Hepatocyte (in vitro differentiated cells): Measurements from ENCODE around the gene SPON1. TPM values are rescaled to one million over a fixed set of nuclear protein-coding genes. Genes with fewer than 3 reads are reported as not detected.

Experiments used
- DNase-seq: peaks from one replicate; pipeline ENCODE4 v3.0.0-alpha.2; 2016; ENCODE audit warnings: low spot score
- H2AFZ ChIP-seq: fragments of 200-600 bp; sonication (generic); 2 replicates; pipeline ENCODE4 v1.6.0; 2016; ENCODE audit warnings: antibody characterized with exemption, mild to moderate bottlenecking
- H3K27ac ChIP-seq: fragments of 200-600 bp; sonication (generic); 2 replicates; pipeline ENCODE4 v1.5.1; 2016; ENCODE audit warnings: mild to moderate bottlenecking
- H3K27me3 ChIP-seq: fragments of 200-600 bp; sonication (generic); 2 replicates; pipeline ENCODE4 v1.6.1; 2016
- H3K36me3 ChIP-seq: fragments of 200-600 bp; sonication (generic); replicated peaks from 2 replicates; pipeline ENCODE4 v1.5.1; 2016; ENCODE audit warnings: low read depth; ENCODE audit not compliant: insufficient read depth
- H3K4me1 ChIP-seq: fragments of 200-600 bp; sonication (generic); 2 replicates; pipeline ENCODE4 v1.5.1; 2016; ENCODE audit warnings: mild to moderate bottlenecking, moderate library complexity; ENCODE audit not compliant: insufficient read depth
- H3K4me2 ChIP-seq: fragments of 200-600 bp; sonication (generic); 2 replicates; pipeline ENCODE4 v1.6.0; 2016
- H3K4me3 ChIP-seq: fragments of 200-600 bp; sonication (generic); 2 replicates; pipeline ENCODE4 v1.5.1; 2016; ENCODE audit warnings: mild to moderate bottlenecking
- H3K79me2 ChIP-seq: fragments of 200-600 bp; sonication (generic); 2 replicates; pipeline ENCODE4 v1.6.0; 2017; ENCODE audit warnings: mild to moderate bottlenecking
- H3K9me2 ChIP-seq: fragments of 200-600 bp; sonication (generic); replicated peaks from 2 replicates; pipeline ENCODE4 v1.6.0; 2017; ENCODE audit warnings: mild to moderate bottlenecking; ENCODE audit not compliant: insufficient read depth
- H3K9me3 ChIP-seq: fragments of 200-600 bp; sonication (generic); 2 replicates; pipeline ENCODE4 v1.5.1; 2016; ENCODE audit warnings: low read depth, mild to moderate bottlenecking
- H4K20me1 ChIP-seq: fragments of 200-600 bp; sonication (generic); 2 replicates; pipeline ENCODE4 v1.6.0; 2016; ENCODE audit warnings: mild to moderate bottlenecking; ENCODE audit not compliant: insufficient read depth, poor library complexity, severe bottlenecking
- EZH2 ChIP-seq: fragments of 200-600 bp; sonication (generic); IDR thresholded peaks from 2 replicates; pipeline ENCODE4 v1.6.1; 2016; ENCODE audit warnings: antibody characterized with exemption, mild to moderate bottlenecking, borderline replicate concordance
- EZH2phosphoT487 ChIP-seq: fragments of 200-600 bp; sonication (generic); IDR thresholded peaks from one replicate; pipeline ENCODE4 v1.6.1; 2018; ENCODE audit warnings: antibody characterized with exemption, mild to moderate bottlenecking, low read depth, moderate library complexity; ENCODE audit not compliant: unreplicated experiment, severe bottlenecking
- WGBS: methylation state at CpG from one replicate; pipeline ENCODE4 v1.1.6; 2016; ENCODE audit warnings: low lambda C conversion rate; ENCODE audit errors: missing lambda C conversion rate; 5-methylcytosine and 5-hydroxymethylcytosine counted together
- polyA plus RNA-seq: library from polyadenylated mRNA; unstranded; fragments of >200 nt; fragmentation: Nextera tagmentation; extraction: Ambion mirVana; gene quantifications from 2 replicates; pipeline ENCODE4 v1.2.1, GENCODE V29; 2016
- total RNA-seq: library from RNA; depleted of rRNA; stranded (reverse); fragments of >200 nt; gene quantifications from 2 replicates; pipeline ENCODE4 v1.2.3, GENCODE V29; 2014
- TF ChIP-seq, protein P1 (sequence below): fragments of 200-600 bp; sonication (generic); IDR thresholded peaks from 2 replicates; pipeline ENCODE4 v1.5.1; 2016; ENCODE audit warnings: antibody characterized with exemption, mild to moderate bottlenecking; ENCODE audit not compliant: poor library complexity

SPON1 gene
- total and polyA plus RNA-seq, 2 experiments from 2014 or later, result 47.8 to 73.1 TPM

DNA sequence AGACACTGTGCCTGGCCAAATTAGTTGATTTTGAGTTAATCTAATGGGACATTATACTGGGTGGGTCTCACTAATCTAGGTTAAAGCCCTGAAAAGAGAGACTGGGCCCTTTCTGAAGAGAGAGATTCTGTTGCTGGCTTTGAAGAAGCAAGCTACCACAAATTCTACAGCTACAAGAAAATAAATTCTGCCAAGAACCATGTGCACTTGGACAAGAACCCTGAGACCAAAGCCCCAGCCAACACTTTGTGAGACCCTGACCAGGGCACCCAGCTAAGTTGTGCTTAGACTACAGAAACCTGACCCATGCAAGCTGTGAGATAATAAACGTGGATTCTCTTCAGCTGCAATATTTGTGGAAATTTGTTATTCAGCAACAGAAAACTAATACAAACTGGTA, 20.1 kb upstream of the SPON1 start:
- H3K36me3 ChIP-seq, result no peaks in the 10 kb centered on the region
- no peaks in the 10 kb centered on the region for H3K79me2 ChIP-seq
- H3K27ac ChIP-seq, result no peak overlapping the region
- WGBS, result 75% methylated on average over 1 of the region's 1 CpG
- H3K9me3 ChIP-seq, result no peaks in the 10 kb centered on the region
- H3K4me3 ChIP-seq, result no peak overlapping the region
- no peak overlapping the region for H2AFZ ChIP-seq
- no peak for DNase-seq
- no peak overlapping the region for H3K4me2 ChIP-seq
- H4K20me1 ChIP-seq, result no peaks in the 10 kb centered on the region
- no peaks in the 10 kb centered on the region for H3K4me1 ChIP-seq
- no peaks in the 10 kb centered on the region for H3K9me2 ChIP-seq
- no peak for TF ChIP-seq EZH2phosphoT487
- H3K27me3 ChIP-seq, result no peaks in the 10 kb centered on the region

DNA sequence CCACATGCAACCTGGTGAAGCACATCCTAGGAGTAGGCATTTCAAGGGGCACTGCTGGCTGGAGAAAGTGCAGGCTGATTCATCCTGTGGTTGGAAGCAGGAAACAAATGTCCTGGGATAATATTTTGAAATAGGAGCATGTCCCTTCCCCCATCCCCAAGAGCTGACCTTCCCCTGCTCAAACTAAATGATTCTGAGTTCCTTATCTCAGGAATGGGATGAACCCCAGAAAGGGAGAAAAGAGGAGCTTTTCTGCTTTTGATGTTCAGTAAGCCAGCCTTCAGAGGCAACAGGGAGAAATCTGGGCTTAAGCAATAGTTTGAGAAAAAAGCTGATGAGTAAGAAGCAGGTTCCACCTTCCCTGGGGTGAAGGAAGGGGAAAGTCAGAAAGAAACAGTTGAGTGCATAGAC, 19.5 kb upstream of the SPON1 start:
- no peaks in the 10 kb centered on the region for H3K9me3 ChIP-seq
- no peaks in the 10 kb centered on the region for H3K79me2 ChIP-seq
- no peaks in the 10 kb centered on the region for H3K27me3 ChIP-seq
- H3K4me3 ChIP-seq, result no peak overlapping the region
- H3K36me3 ChIP-seq, result no peaks in the 10 kb centered on the region
- no peak overlapping the region for H3K27ac ChIP-seq
- no peaks in the 10 kb centered on the region for H3K9me2 ChIP-seq
- H3K4me2 ChIP-seq, result no peak overlapping the region
- DNase-seq, result no peak
- H4K20me1 ChIP-seq, result no peaks in the 10 kb centered on the region
- no peaks in the 10 kb centered on the region for H3K4me1 ChIP-seq
- H2AFZ ChIP-seq, result no peak overlapping the region
- TF ChIP-seq EZH2, result no peak
- no peak for TF ChIP-seq EZH2phosphoT487
- TF ChIP-seq, protein P1, sequence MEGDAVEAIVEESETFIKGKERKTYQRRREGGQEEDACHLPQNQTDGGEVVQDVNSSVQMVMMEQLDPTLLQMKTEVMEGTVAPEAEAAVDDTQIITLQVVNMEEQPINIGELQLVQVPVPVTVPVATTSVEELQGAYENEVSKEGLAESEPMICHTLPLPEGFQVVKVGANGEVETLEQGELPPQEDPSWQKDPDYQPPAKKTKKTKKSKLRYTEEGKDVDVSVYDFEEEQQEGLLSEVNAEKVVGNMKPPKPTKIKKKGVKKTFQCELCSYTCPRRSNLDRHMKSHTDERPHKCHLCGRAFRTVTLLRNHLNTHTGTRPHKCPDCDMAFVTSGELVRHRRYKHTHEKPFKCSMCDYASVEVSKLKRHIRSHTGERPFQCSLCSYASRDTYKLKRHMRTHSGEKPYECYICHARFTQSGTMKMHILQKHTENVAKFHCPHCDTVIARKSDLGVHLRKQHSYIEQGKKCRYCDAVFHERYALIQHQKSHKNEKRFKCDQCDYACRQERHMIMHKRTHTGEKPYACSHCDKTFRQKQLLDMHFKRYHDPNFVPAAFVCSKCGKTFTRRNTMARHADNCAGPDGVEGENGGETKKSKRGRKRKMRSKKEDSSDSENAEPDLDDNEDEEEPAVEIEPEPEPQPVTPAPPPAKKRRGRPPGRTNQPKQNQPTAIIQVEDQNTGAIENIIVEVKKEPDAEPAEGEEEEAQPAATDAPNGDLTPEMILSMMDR, result no peak

DNA sequence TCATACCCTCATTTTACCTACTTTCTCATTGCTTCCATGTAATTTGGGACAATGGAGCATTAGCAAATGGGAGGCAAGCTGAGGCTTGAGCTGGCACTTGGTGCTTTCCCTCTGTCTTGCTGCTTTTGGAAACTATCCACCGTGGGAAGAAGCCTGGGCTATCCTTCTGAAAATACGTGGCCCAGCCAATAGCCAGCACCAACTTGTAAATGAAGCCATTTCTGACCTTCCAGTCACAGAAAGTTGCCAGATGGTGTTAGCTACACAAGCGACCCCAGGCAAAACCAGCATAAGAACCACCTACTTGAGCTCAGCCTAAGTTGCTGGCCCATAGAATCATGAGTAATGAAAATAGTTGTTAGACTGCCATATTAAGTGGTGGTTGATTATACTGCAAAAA, 18.5 kb upstream of the SPON1 start:
- no peaks in the 10 kb centered on the region for H3K36me3 ChIP-seq
- no peak overlapping the region for H2AFZ ChIP-seq
- H3K27ac ChIP-seq, result no peak overlapping the region
- H3K4me1 ChIP-seq, result no peaks in the 10 kb centered on the region
- 74% methylated on average over 3 of the region's 3 CpGs for WGBS
- no peaks in the 10 kb centered on the region for H3K79me2 ChIP-seq
- H4K20me1 ChIP-seq, result no peaks in the 10 kb centered on the region
- no peaks in the 10 kb centered on the region for H3K9me3 ChIP-seq
- no peak overlapping the region for H3K4me3 ChIP-seq
- H3K9me2 ChIP-seq, result no peaks in the 10 kb centered on the region
- no peak overlapping the region for H3K4me2 ChIP-seq
- H3K27me3 ChIP-seq, result no peaks in the 10 kb centered on the region
- TF ChIP-seq, protein P1, result no peak
- no peak for TF ChIP-seq EZH2phosphoT487
- TF ChIP-seq EZH2, result no peak
- no peak for DNase-seq

DNA sequence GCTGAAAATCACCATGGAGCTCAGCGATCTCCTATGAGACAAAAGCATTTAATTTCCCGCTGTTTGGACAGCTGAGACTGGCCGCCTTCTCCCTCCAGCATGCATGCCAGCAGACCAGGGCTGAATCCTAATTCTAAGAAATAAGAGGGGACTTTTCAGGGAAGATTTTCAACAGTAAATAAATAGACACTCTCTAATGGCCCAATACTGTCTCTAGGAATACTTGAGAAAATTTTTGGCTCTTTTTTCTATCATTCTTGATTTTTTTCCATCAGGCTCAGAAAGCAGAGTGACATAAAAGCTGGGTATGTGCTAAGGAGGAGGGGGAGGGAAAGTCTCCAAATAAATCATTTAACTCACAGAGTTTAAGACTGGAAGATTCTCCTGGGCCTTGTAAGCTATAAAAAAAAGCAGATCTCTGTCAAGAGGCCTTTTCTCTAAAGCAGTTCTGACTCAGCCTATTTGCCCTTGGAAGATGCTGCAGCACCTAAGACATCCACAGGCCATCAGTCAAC, 17.6 kb upstream of the SPON1 start:
- no peaks in the 10 kb centered on the region for H3K4me1 ChIP-seq
- no peak overlapping the region for H2AFZ ChIP-seq
- H3K9me3 ChIP-seq, result no peaks in the 10 kb centered on the region
- H3K36me3 ChIP-seq, result no peaks in the 10 kb centered on the region
- WGBS, result 68% methylated on average over 3 of the region's 3 CpGs
- H3K27me3 ChIP-seq, result no peaks in the 10 kb centered on the region
- H3K9me2 ChIP-seq, result no peaks in the 10 kb centered on the region
- H3K79me2 ChIP-seq, result no peaks in the 10 kb centered on the region
- H3K4me3 ChIP-seq, result no peak overlapping the region
- H3K4me2 ChIP-seq, result no peak overlapping the region
- H3K27ac ChIP-seq, result no peak overlapping the region
- TF ChIP-seq EZH2phosphoT487 (no peak), EZH2 (no peak)
- TF ChIP-seq, protein P1, result no peak
- H4K20me1 ChIP-seq, result no peaks in the 10 kb centered on the region
- DNase-seq, result no peak
